Chondrocyte (in vitro differentiated cells): ENCODE results near the gene AK5. TPM values are rescaled to one million over a fixed set of nuclear protein-coding genes. Genes with fewer than 3 reads are reported as not detected.

ENCODE experiments used
- DNase-seq: peaks from one replicate; pipeline ENCODE4 v3.0.0; 2021; ENCODE audit warnings: mixed read lengths, low spot score
- H3K27ac Mint-ChIP-seq: one replicate; pipeline ENCODE4 v1.8.0; 2021; ENCODE audit warnings: mild to moderate bottlenecking, moderate library complexity, mixed read lengths; ENCODE audit not compliant: unreplicated experiment
- H3K27me3 Mint-ChIP-seq: 2 replicates; pipeline ENCODE4 v1.8.0; 2021; ENCODE audit warnings: low read depth, mixed read lengths
- H3K36me3 Mint-ChIP-seq: 2 replicates; pipeline ENCODE4 v1.8.0; 2021; ENCODE audit warnings: low read depth, mixed read lengths
- H3K4me1 Mint-ChIP-seq: 2 replicates; pipeline ENCODE4 v1.8.0; 2021; ENCODE audit warnings: low read depth, mild to moderate bottlenecking, mixed read lengths
- H3K4me3 Mint-ChIP-seq: one replicate; pipeline ENCODE4 v1.8.0; 2021; ENCODE audit warnings: mild to moderate bottlenecking, moderate library complexity, mixed read lengths; ENCODE audit not compliant: unreplicated experiment
- H3K9me3 Mint-ChIP-seq: 2 replicates; pipeline ENCODE4 v1.8.0; 2021; ENCODE audit warnings: low read depth, mixed read lengths
- total RNA-seq: library from RNA; stranded (reverse); gene quantifications from 3 replicates; pipeline ENCODE4 v1.2.1, GENCODE V29; 2021
- TF ChIP-seq, protein P1 (sequence below): fragments of 200-600 bp; sonication (generic); IDR thresholded peaks from 2 replicates; pipeline ENCODE4 v1.5.0; 2021; ENCODE audit warnings: antibody characterized with exemption, mild to moderate bottlenecking, moderate library complexity

The AK5 gene
- total RNA-seq, 1 donor from 2014 or later: 6.2 TPM

DNA sequence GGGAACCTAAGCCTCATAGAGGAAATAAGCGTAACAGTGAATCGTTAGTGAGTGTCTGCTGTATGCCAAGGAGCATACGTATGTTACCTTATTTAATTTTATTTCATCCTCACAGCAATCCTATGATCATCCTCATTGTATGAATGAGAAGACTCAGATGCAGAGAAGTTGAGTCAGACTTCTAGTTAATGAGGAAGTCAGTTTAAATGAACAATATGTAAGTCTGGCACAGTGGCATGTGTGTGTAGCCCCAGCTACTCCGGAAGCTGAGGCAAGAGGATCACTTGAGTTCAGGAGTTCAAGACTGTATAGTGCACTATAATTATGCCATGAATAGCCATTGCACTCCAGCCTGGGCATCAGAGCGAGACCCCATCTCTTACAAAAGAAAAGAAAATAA lies 252.6 kb downstream of the AK5 start:
- H3K36me3 Mint-ChIP-seq: no peaks in the 10 kb centered on the region
- H3K27me3 Mint-ChIP-seq: no peaks in the 10 kb centered on the region
- H3K4me1 Mint-ChIP-seq: peaks cover 21% of the 10 kb centered on the region
- H3K4me3 Mint-ChIP-seq: no peak overlapping the region
- H3K27ac Mint-ChIP-seq: no peak overlapping the region
- TF ChIP-seq, protein P1, sequence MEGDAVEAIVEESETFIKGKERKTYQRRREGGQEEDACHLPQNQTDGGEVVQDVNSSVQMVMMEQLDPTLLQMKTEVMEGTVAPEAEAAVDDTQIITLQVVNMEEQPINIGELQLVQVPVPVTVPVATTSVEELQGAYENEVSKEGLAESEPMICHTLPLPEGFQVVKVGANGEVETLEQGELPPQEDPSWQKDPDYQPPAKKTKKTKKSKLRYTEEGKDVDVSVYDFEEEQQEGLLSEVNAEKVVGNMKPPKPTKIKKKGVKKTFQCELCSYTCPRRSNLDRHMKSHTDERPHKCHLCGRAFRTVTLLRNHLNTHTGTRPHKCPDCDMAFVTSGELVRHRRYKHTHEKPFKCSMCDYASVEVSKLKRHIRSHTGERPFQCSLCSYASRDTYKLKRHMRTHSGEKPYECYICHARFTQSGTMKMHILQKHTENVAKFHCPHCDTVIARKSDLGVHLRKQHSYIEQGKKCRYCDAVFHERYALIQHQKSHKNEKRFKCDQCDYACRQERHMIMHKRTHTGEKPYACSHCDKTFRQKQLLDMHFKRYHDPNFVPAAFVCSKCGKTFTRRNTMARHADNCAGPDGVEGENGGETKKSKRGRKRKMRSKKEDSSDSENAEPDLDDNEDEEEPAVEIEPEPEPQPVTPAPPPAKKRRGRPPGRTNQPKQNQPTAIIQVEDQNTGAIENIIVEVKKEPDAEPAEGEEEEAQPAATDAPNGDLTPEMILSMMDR: no peak
- DNase-seq: no peak
- no peaks in the 10 kb centered on the region for H3K9me3 Mint-ChIP-seq

DNA sequence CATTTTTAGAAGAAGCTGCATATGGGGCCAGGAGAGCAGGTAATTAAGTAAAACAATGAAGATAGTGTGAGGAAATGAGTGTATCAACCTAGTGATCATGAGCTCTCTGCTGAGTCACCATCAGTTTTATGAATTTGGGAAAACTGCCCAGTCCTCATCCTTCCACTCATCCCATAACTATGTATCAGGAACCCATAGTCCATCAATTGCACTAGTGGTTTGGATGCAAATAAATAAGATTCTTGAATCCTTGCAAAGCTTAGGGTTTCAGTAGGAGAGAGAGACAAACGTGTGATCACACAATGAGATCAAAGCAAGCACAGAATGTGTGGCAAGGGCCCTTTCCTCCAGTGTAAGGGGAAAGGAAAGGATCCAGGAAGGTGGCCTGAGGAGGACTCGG lies 255.0 kb downstream of the AK5 start:
- H3K4me3 Mint-ChIP-seq: no peak overlapping the region
- H3K27ac Mint-ChIP-seq: no peak overlapping the region
- H3K9me3 Mint-ChIP-seq: no peaks in the 10 kb centered on the region
- peaks cover 32% of the 10 kb centered on the region for H3K4me1 Mint-ChIP-seq
- TF ChIP-seq, protein P1: no peak
- H3K27me3 Mint-ChIP-seq: no peaks in the 10 kb centered on the region
- no peaks in the 10 kb centered on the region for H3K36me3 Mint-ChIP-seq
- DNase-seq: no peak

DNA sequence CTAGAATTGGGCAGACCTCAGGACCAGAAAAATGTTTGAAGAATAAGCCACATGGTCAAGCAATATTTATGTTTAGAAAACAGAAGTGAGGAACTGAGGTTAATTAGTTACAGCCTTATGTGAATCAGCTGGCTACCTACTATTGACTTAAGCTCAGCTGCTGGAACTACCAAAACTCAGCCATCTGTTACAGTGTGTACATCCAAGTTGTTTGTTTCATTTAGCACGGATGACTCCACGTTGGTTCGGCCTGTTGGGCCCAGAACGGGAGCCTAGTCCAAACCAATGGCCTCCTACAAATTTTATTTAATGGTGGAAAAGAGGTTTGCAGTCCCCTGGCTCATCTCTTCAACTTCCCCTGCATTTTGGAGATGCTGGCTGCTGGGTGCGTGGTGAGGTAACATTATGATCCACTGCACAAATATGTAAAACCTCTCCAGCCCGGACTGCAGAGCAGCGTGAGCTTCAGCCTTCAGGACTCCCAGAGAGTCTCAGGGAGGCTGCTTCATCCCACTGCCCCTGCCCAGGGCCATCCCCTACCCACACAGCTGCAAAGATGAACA lies 257.2 kb downstream of the AK5 start:
- Mint-ChIP-seq H3K9me3 (no peaks in the 10 kb centered on the region), H3K4me1 (peaks cover 26% of the 10 kb centered on the region), H3K27me3 (no peaks in the 10 kb centered on the region), H3K4me3 (no peak overlapping the region), H3K27ac (peak overlapping the region; percentile 84), H3K36me3 (no peaks in the 10 kb centered on the region)
- TF ChIP-seq, protein P1: no peak
- DNase-seq: no peak

DNA sequence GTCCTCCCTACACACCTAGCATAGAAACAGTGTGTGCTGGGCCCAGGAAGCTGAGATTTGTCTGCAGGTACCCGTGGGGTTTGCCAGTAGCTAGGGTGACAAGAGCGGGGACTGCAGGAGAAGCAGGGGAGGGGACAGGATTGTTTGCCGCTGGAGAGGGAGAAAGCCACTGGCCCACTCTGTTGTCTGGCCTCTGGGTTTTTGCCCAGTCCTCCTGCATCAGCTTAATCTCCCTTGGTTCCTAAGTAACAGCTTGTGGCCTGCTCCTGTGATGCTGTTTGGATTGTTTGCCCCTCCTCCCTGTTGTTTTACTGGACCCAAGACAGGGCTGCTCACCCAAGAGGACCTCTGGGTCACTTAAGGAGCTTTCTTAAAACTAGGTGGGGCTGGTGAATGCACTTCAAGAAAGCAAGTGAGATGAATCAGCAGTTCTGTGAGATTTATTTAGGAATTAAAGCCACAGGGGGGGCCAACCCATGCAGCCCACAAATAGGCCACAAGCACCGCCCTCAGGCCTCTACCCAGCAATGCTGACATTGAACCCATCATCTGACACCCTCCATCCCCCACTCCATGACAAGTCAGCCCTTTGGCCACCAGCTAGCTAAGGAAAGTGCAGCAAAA lies 257.8 kb downstream of the AK5 start:
- H3K36me3 Mint-ChIP-seq: no peaks in the 10 kb centered on the region
- peak overlapping the region; percentile 84 for H3K27ac Mint-ChIP-seq
- DNase-seq: no peak
- no peaks in the 10 kb centered on the region for H3K9me3 Mint-ChIP-seq
- peaks cover 25% of the 10 kb centered on the region for H3K4me1 Mint-ChIP-seq
- TF ChIP-seq, protein P1: no peak
- H3K27me3 Mint-ChIP-seq: no peaks in the 10 kb centered on the region
- no peak overlapping the region for H3K4me3 Mint-ChIP-seq

DNA sequence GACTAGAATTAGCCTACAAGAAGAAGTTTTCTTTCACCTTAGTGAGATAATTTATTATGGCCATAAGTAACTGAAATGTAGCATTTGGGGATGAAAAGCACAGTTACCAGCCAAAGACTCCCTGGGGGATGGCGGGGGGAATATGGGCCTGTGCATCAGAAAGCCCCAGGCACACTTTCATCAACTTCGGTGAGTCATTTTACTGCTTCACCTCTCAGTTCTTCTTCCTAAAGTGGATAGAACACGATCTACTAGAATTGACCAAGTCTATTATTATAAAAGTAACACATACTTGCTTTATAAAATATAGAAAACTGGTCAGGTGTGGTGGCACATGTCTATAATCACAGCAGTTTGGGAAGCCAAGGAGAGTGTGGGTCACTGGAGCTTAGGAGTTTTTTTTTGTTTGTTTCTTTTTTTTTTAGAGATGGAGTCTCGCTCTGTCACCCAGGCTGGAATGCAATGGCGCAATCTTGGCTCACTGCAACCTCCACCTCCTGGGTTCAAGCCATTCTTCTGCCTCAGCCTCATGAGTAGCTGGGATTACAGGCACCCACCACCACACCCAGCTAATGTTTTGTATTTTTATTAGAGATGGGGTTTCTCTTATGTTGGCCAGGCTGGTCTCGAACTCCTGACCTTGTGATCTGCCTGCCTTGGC lies 258.8 kb downstream of the AK5 start:
- Mint-ChIP-seq H3K27ac (no peak overlapping the region), H3K4me1 (peaks cover 25% of the 10 kb centered on the region)

More for the DNA sequence above, 258.8 kb downstream of the AK5 start:
- Mint-ChIP-seq H3K36me3 (no peaks in the 10 kb centered on the region), H3K9me3 (no peaks in the 10 kb centered on the region), H3K27me3 (no peaks in the 10 kb centered on the region), H3K4me3 (no peak overlapping the region)
- DNase-seq: no peak
- TF ChIP-seq, protein P1: no peak
